ENCODE measurements around the gene NKAP.
"Not testable (repeated sequence)": the region's sequence is repeated elsewhere in the genome, so short reads cannot be mapped to it uniquely, and the experiment has no call there.

The NKAP gene

DNA sequence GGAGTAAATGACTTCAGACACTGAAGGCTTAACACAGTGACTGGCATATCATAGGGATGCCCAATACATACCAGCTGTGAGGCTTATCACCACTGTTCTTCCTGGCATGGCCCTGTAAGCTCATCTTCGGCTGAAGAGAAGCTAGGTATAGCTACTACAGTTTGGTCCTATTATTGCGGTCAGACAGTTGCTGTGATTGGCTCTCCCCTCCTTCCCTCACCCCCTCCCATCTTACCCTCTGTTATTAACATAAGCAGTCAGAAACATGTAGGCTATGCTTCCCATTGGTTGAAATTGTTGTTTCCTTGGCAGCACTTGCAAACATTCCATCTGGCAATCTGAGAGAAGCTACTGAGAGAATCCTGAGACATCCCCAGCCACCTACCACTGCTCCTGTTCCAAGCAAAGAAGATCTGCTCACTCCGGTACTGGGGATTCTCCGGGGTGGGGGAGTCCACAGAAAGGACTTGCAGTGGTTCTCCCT lies 47.7 kb downstream of the NKAP start, which contains the start of gene AKAP14:
TSS of gene AKAP14 (plus strand) at position 51 of the 484 bp plus-strand sequence. CDS start 7,331 bp downstream, outside the sequence.
- Histone ChIP-seq H3K4me1 (ENCODE audit: low read length) (no peaks in the 10 kb centered on the region), H3K4me3 (ENCODE audit: low read length) (no peak within 1 kb of the TSS), H3K4me2 (ENCODE audit: low read length) (no peak within 1 kb of the TSS), H3K9ac (ENCODE audit: low read length) (no peak within 1 kb of the TSS), H3K36me3 (replicated peaks; ENCODE audit: low read depth, low read length) (no peaks in the 10 kb centered on the region), H3K27me3 (ENCODE audit: low read depth, low read length) (no peaks in the 10 kb centered on the region), H2AFZ (ENCODE audit: low read depth, low read length) (no peak within 1 kb of the TSS), H3K9me3 (ENCODE audit: insufficient read depth, low read length) (no peaks in the 10 kb centered on the region), H3K27ac (ENCODE audit: low read length) (no peak within 1 kb of the TSS), H4K20me1 (ENCODE audit: insufficient read depth, low read length) (no peaks in the 10 kb centered on the region), H3K79me2 (ENCODE audit: low read length) (no peaks in the 10 kb centered on the region)
- TF ChIP-seq, protein P1, sequence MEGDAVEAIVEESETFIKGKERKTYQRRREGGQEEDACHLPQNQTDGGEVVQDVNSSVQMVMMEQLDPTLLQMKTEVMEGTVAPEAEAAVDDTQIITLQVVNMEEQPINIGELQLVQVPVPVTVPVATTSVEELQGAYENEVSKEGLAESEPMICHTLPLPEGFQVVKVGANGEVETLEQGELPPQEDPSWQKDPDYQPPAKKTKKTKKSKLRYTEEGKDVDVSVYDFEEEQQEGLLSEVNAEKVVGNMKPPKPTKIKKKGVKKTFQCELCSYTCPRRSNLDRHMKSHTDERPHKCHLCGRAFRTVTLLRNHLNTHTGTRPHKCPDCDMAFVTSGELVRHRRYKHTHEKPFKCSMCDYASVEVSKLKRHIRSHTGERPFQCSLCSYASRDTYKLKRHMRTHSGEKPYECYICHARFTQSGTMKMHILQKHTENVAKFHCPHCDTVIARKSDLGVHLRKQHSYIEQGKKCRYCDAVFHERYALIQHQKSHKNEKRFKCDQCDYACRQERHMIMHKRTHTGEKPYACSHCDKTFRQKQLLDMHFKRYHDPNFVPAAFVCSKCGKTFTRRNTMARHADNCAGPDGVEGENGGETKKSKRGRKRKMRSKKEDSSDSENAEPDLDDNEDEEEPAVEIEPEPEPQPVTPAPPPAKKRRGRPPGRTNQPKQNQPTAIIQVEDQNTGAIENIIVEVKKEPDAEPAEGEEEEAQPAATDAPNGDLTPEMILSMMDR (IDR thresholded peaks at IDR 0.05; ENCODE audit: low read depth, low read length) = no peak
- no peak for TF ChIP-seq EZH2phosphoT487 (IDR thresholded peaks at IDR 0.05; ENCODE audit: low read depth)

DNA sequence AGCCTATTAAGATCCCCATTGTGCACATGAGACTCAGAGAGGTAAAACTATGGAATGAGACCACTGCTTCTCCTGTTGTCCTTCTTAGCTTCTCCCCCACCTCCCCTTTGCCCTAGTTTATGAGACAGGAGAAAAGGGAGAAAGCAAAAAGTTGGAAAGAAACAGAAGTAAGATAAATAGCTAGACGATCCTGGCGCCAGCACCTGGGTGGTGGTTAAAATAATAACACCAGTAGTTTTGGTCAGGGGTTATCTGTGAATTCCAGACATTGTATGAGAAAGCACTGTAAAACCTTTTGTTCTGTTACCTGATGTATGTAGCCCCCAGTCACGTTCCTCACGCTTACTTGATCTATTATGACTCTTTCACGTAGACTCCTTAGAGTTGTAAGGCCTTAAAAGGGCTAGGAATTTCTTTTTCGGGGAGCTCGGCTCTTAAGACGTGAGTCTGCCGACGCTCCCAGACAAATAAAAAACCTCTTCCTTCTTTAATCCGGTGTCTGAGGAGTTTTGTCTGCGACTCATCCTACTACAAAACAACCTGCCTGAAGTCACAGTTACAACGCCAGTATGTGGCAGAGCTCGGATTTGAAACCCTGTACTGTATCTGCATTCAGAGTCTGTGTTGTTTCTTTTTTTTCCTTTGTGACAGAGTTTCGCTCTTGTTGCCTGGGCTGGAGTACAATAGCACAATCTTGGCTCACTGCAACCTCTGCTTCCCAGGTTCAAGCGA lies 51.4 kb downstream of the NKAP start:
- not testable (repeated sequence) for H3K4me1 ChIP-seq (ENCODE audit: low read length); H3K9me3 ChIP-seq (ENCODE audit: insufficient read depth, low read length); H3K9ac ChIP-seq (ENCODE audit: low read length); H3K27ac ChIP-seq (ENCODE audit: low read length); H3K4me3 ChIP-seq (ENCODE audit: low read length); H3K36me3 ChIP-seq (replicated peaks; ENCODE audit: low read depth, low read length); H3K79me2 ChIP-seq (ENCODE audit: low read length); H4K20me1 ChIP-seq (ENCODE audit: insufficient read depth, low read length); H2AFZ ChIP-seq (ENCODE audit: low read depth, low read length); H3K27me3 ChIP-seq (ENCODE audit: low read depth, low read length); H3K4me2 ChIP-seq (ENCODE audit: low read length)

DNA sequence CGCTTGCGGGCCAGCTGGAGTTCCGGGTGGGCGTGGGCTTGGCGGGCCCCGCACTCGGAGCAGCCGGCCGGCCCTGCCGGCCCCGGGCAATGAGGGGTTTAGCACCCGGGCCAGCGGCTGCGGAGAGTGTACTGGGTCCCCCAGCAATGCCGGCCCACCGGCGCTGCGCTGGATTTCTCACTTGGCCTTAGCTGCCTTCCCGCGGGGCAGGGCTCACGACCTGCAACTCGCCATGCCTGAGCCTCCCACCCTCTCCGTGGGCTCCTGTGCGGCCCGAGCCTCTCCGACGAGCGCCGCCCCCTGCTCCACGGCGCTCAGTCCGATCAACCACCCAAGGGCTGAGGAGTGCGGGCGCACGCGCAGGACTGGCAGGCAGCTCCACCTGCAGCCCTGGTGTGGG lies 52.9 kb downstream of the NKAP start:
- not testable (repeated sequence) for H3K79me2 ChIP-seq (ENCODE audit: low read length); H4K20me1 ChIP-seq (ENCODE audit: insufficient read depth, low read length); H3K36me3 ChIP-seq (replicated peaks; ENCODE audit: low read depth, low read length); H3K27me3 ChIP-seq (ENCODE audit: low read depth, low read length); H3K4me1 ChIP-seq (ENCODE audit: low read length); H3K9me3 ChIP-seq (ENCODE audit: insufficient read depth, low read length); H3K27ac ChIP-seq (ENCODE audit: low read length); H2AFZ ChIP-seq (ENCODE audit: low read depth, low read length); H3K9ac ChIP-seq (ENCODE audit: low read length); H3K4me3 ChIP-seq (ENCODE audit: low read length); H3K4me2 ChIP-seq (ENCODE audit: low read length)

DNA sequence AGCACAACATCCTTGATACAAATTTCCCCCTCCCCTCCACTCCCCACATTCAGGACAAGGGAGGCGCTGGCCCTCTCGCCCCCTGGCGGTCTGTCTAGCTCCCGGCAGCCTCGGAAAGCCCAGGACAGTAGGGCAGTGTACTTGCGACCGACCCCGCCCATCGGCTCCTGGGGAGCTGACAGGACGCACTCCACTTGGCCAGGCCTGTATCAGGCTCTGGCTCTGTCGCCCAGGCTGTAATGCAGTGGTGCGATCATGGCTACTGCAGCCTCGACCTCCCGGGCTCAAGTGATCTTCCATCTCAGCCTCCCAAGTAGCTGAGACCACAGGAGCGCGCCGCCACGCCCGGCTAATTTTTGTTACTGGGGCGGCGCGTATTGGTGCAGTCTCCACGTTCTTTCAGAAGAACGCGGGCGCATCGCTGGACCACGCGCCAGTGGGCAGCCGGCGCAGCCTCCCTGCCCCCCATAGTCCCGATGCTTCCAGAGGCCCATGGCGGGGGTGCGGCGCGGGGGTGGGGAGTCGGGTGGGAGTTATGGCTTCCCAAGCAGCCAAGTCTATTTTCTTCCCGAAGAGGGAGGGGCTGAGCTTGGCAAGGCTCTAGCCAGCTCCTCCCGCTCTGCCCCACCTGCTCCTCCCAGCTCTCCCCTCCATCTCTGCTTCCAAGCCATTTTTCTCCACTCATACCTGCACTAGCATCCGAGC lies 55.7 kb downstream of the NKAP start:
- H3K79me2 ChIP-seq (ENCODE audit: low read length) = no peaks in the 10 kb centered on the region
- no peak overlapping the region for H2AFZ ChIP-seq (ENCODE audit: low read depth, low read length)
- H3K9me3 ChIP-seq (ENCODE audit: insufficient read depth, low read length) = no peaks in the 10 kb centered on the region
- H3K27ac ChIP-seq (ENCODE audit: low read length) = no peak overlapping the region
- H3K4me2 ChIP-seq (ENCODE audit: low read length) = no peak overlapping the region
- H4K20me1 ChIP-seq (ENCODE audit: insufficient read depth, low read length) = no peaks in the 10 kb centered on the region
- TF ChIP-seq, protein P1 (IDR thresholded peaks at IDR 0.05; ENCODE audit: low read depth, low read length) = no peak
- no peaks in the 10 kb centered on the region for H3K4me1 ChIP-seq (ENCODE audit: low read length)
- H3K9ac ChIP-seq (ENCODE audit: low read length) = no peak overlapping the region
- H3K4me3 ChIP-seq (ENCODE audit: low read length) = no peak overlapping the region
- H3K27me3 ChIP-seq (ENCODE audit: low read depth, low read length) = no peaks in the 10 kb centered on the region
- H3K36me3 ChIP-seq (replicated peaks; ENCODE audit: low read depth, low read length) = no peaks in the 10 kb centered on the region
